Stomach (tissue), 4 donors: ENCODE data around the gene CCDC127.

Experiments
- POLR2A ChIP-seq, 4 donors: fragments of 450-650 bp; IDR thresholded peaks; one replicate each; pipeline ENCODE4 v1.6.1; 2016; ENCODE audit warnings: antibody characterized with exemption in 4 of 4, control low read depth in 2 of 4, mild to moderate bottlenecking in 1 of 4, moderate library complexity in 1 of 4
- TF ChIP-seq, protein P1 (sequence below), 7 experiments: fragments of 450-650 bp in 4 of 7; fragments of 200-600 bp in 3 of 7; sonication (generic) in 3 of 7; IDR thresholded peaks; one replicate each; pipeline ENCODE4 v1.5.1; 2016 to 2019; ENCODE audit warnings: antibody characterized with exemption in 7 of 7, control low read depth in 2 of 7, mild to moderate bottlenecking in 1 of 7

DNA sequence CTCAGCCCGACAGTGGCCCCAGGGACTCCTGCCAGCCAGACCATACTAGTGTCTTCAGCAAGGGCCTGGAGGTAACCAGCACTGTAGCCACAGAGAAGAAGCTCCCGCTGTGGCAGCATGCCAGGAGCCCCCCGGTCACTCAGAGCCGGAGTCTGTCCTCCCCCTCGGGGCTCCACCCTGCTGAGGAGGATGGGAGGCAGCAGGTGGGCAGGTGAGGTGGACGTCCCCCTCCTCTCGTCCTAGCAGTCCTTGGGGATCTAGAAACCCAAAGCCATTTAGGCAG lies 54.7 kb downstream of the CCDC127 start:
- TF ChIP-seq POLR2A (IDR thresholded peaks at IDR 0.05) = no peak
- TF ChIP-seq, protein P1, sequence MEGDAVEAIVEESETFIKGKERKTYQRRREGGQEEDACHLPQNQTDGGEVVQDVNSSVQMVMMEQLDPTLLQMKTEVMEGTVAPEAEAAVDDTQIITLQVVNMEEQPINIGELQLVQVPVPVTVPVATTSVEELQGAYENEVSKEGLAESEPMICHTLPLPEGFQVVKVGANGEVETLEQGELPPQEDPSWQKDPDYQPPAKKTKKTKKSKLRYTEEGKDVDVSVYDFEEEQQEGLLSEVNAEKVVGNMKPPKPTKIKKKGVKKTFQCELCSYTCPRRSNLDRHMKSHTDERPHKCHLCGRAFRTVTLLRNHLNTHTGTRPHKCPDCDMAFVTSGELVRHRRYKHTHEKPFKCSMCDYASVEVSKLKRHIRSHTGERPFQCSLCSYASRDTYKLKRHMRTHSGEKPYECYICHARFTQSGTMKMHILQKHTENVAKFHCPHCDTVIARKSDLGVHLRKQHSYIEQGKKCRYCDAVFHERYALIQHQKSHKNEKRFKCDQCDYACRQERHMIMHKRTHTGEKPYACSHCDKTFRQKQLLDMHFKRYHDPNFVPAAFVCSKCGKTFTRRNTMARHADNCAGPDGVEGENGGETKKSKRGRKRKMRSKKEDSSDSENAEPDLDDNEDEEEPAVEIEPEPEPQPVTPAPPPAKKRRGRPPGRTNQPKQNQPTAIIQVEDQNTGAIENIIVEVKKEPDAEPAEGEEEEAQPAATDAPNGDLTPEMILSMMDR (IDR thresholded peaks at IDR 0.05) = no peak
